Naive thymus-derived CD8-positive, alpha-beta T cell (primary cell): ENCODE results near the gene SNX11. TPM values are rescaled to one million over a fixed set of nuclear protein-coding genes. Genes with fewer than 3 reads are reported as not detected.
A peak's percentile ranks its signal among the peaks of the same experiment; 100 is the strongest.
"Not testable (repeated sequence)": the region's sequence is repeated elsewhere in the genome, so short reads cannot be mapped to it uniquely, and the experiment has no call there.

Source experiments
- ATAC-seq, 2 donors: fragments of 150-1000 bp; cut with Tn5 transposase in 1 of 2; sonication (Bioruptor Pico), chemical (Tn5 transposase) in 1 of 2; 1 replicate in 1 of 2; 2 replicates in 1 of 2; pipeline ENCODE4 v1.10.0; 2021; ENCODE audit warnings: mild to moderate bottlenecking in 2 of 2, moderate library complexity in 2 of 2
- POLR2A ChIA-PET: fragments of 350-600 bp; sonication (Branson Sonifier 250); formaldehyde crosslinking; loops from one replicate; lab custom pipeline; 2021; ENCODE audit warnings: antibody characterized with exemption; lab: Charles Lee
- DNase-seq, 10 donors: peaks; one replicate each; pipeline versions ENCODE4 v3.0.0 to v3.0.0-alpha.2; 2020 to 2022
- H3K27ac Mint-ChIP-seq, 10 donors: one replicate each; pipeline ENCODE4 v1.8.0; 2020 to 2022; ENCODE audit warnings: mild to moderate bottlenecking in 10 of 10, mixed read lengths in 10 of 10, moderate library complexity in 4 of 10, inconsistent platforms in 1 of 10
- H3K27me3 Mint-ChIP-seq, 5 donors: one replicate each; pipeline ENCODE4 v1.8.0; 2021 to 2022; ENCODE audit warnings: mixed read lengths in 5 of 5
- H3K36me3 Mint-ChIP-seq, 3 donors: one replicate each; pipeline ENCODE4 v1.8.0; 2020 to 2022; ENCODE audit warnings: mixed read lengths in 3 of 3, mild to moderate bottlenecking in 2 of 3, inconsistent platforms in 1 of 3
- H3K4me1 Mint-ChIP-seq, 4 donors: one replicate each; pipeline ENCODE4 v1.8.0; 2021 to 2022; ENCODE audit warnings: mixed read lengths in 4 of 4
- H3K4me3 Mint-ChIP-seq, 10 donors: one replicate each; pipeline ENCODE4 v1.8.0; 2020 to 2022; ENCODE audit warnings: mild to moderate bottlenecking in 10 of 10, mixed read lengths in 10 of 10, moderate library complexity in 6 of 10, inconsistent platforms in 1 of 10
- H3K9me3 Mint-ChIP-seq, 9 donors: one replicate each; pipeline ENCODE4 v1.8.0; 2020 to 2022; ENCODE audit warnings: mixed read lengths in 9 of 9, mild to moderate bottlenecking in 3 of 9, inconsistent platforms in 1 of 9, moderate library complexity in 1 of 9
- polyA plus RNA-seq, 3 donors: library from polyadenylated mRNA; unstranded; fragments of 300-500 nt; fragmentation: Illumina TruSeq; gene quantifications; one replicate each; pipeline ENCODE4 v1.2.3, GENCODE V29; 2021
- total RNA-seq, 8 experiments: library from RNA in 2 of 8; stranded (reverse) in 2 of 8; gene quantifications; one replicate each; pipeline ENCODE4 v1.2.3 and lab custom pipeline; 2021 to 2026

The SNX11 gene
- total and polyA plus RNA-seq, 5 experiments from 2014 or later, result 18.8 to 28.3 (median 20.9) TPM

DNA sequence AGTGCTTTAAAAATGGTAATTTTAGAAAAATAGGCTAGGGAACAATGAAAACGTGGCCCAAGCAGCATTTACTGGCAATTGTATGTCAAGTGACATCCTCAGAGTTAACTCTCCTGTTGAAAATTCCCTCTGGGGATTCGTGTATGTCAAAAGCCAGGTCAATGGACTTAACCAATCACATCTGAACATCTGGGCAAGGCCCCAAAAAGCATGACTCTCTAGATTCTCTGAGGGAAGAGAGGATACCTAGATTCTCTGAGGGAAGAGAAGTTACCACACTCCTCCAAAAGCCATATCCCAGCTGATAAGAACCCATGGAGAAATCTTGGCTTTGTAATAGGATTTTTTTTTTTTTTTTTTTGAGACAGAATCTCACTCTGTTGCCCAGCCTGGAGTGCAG is 35.9 kb upstream of the SNX11 start:
- Mint-ChIP-seq H3K36me3 (peaks cover 0 to 69% (median 8%) of the 10 kb centered on the region in 3 donors), H3K27ac (peak overlapping the region in 1 of 10 donors; percentile 62)
- POLR2A ChIA-PET, result interaction anchor here (0.7 to 1.4 kb wide), 2 partner anchors 45 to 50 kb away, joined by 3 to 4 read pairs; no protein-coding TSS in a partner anchor

DNA sequence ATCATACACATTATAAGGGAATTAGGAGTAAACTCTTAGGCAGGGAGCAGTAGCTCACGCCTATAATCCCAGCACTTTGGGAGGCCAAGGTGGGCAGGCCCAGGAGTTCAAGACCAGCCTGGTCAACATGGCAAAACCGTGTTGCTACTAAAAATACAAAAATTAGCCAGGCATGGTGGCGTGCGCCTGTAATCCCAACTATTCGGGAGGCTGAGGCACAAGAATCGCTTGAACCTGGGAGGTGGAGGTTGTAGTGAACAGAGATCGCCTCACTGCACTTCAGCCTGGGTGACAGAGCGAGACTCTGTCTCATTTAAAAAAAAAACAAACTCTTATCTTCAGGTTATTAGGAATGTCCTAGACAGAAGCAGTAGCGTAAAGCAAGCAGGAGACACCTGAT is 34.8 kb upstream of the SNX11 start:
- H3K27me3 Mint-ChIP-seq, ATAC-seq, H3K4me1 Mint-ChIP-seq, H3K27ac Mint-ChIP-seq, H3K9me3 Mint-ChIP-seq, DNase-seq, H3K4me3 Mint-ChIP-seq: not testable (repeated sequence)
- H3K36me3 Mint-ChIP-seq, result peaks cover 0 to 68% (median 8%) of the 10 kb centered on the region in 3 donors
- POLR2A ChIA-PET, result interaction anchor here (1.4 to 1.5 kb wide), 2 partner anchors 12 to 46 kb away, joined by 4 to 8 read pairs; no protein-coding TSS in a partner anchor

More for the DNA sequence above, 35.9 kb upstream of the SNX11 start:
- no peak for ATAC-seq
- Mint-ChIP-seq H3K4me3 (no peak overlapping the region), H3K4me1 (no peaks in the 10 kb centered on the region), H3K9me3 (no peaks in the 10 kb centered on the region), H3K27me3 (no peaks in the 10 kb centered on the region)
- no peak for DNase-seq

DNA sequence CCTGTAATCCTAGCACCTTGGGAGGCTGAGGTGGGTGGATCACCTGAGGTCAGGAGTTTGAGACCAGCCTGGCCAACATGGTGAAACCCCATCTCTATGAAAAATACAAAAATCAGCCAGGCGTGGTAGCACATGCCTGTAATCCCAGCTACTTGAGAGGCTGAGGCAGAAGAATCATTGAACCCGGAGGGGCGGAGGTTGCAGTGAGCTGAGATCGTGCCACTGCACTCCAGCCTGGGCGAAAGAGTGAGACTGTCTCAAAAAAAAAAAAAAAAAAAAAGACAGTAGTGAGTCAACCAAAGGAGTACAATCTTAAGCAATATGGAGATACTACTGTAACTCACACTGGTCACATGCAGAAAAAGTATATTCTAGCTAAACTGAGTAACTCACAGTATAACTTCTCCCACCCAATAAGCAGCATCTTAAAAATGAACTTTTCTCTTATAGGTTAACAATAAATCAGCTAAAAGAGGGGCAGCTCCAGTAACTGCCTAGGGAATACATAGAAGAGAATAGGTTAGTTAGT is 33.9 kb upstream of the SNX11 start:
- H3K9me3 Mint-ChIP-seq, ATAC-seq, H3K27ac Mint-ChIP-seq, H3K4me1 Mint-ChIP-seq, H3K4me3 Mint-ChIP-seq, H3K27me3 Mint-ChIP-seq, DNase-seq: not testable (repeated sequence)
- POLR2A ChIA-PET, result interaction anchor here (0.7 to 1.5 kb wide), 5 partner anchors 11 to 632 kb away, joined by 3 to 8 read pairs (median 3); no protein-coding TSS in a partner anchor
- peaks cover 0 to 63% (median 7%) of the 10 kb centered on the region in 3 donors for H3K36me3 Mint-ChIP-seq

DNA sequence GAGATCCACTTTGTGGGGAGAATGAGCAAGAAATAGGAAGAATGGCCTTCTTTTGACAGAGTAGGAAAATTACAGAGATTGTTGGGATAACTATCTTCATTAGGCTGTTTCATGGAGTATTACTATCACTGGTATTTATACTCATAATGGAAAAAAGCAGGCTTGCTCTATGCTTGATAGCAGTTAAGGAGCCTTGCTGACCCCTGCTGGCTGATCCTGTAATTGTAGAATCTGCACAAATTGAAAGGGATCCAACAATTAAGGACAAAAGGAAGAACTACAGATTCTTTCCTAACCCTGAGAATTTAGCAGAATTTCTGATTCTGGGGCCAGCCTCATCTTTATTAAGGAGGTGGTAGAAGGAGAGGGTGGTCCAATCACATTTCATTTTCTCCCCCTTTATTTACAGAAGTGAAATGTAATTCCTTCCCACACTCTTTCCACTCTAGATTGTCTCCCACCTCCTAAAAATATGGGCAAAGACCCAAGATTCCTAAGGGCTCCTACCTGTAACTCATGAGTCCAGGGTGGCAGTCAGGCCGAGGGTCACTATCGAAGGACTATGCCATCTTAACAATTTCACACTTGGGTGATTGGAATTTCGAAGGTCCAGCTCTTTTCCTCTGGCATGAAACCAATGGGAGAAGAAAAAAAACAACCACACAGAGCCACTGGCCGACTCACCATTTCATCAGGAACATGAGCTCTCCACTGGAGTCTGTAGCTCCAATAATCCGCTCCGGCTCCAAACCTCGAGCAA is 33.1 kb upstream of the SNX11 start:
- H3K36me3 Mint-ChIP-seq, result peaks cover 0 to 56% (median 6%) of the 10 kb centered on the region in 3 donors
- no peak overlapping the region for H3K27ac Mint-ChIP-seq
- DNase-seq, result peak; percentile 54 to 86 (median 72)
- H3K9me3 Mint-ChIP-seq, result no peaks in the 10 kb centered on the region
- H3K27me3 Mint-ChIP-seq, result no peaks in the 10 kb centered on the region
- no peak overlapping the region for H3K4me3 Mint-ChIP-seq
- POLR2A ChIA-PET, result interaction anchor here (0.7 to 1.5 kb wide), 5 partner anchors 25 to 633 kb away, joined by 3 to 6 read pairs (median 3); no protein-coding TSS in a partner anchor
- peak; percentile 63 to 90 for ATAC-seq
- no peaks in the 10 kb centered on the region for H3K4me1 Mint-ChIP-seq

DNA sequence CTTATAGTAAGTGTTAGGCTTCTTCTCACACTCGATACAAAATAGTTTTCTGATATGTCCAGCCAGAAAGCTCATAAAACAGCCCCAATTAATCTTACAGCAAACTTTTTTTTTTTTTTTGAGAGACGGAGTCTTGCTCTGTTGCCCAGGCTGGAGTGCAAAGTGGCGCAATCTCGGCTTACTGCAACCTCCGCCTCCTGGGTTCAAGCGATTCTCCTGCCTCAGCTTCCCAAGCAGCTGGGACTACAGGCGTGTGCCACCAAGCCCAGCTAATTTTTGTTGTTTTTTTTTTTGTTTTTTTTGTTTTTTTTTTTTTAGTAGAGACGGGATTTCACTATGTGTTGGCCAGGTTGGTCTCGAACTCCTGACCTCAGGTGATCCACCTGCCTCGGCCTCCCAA is 30.4 kb upstream of the SNX11 start:
- peaks cover 0 to 37% (median 6%) of the 10 kb centered on the region in 3 donors for H3K36me3 Mint-ChIP-seq
- ATAC-seq, H3K27ac Mint-ChIP-seq, H3K4me1 Mint-ChIP-seq, DNase-seq, H3K4me3 Mint-ChIP-seq, H3K27me3 Mint-ChIP-seq, H3K9me3 Mint-ChIP-seq: not testable (repeated sequence)
- POLR2A ChIA-PET, result interaction anchor here (0.7 kb wide), 1 partner anchor 23 kb away, joined by 3 read pairs; no protein-coding TSS in a partner anchor

DNA sequence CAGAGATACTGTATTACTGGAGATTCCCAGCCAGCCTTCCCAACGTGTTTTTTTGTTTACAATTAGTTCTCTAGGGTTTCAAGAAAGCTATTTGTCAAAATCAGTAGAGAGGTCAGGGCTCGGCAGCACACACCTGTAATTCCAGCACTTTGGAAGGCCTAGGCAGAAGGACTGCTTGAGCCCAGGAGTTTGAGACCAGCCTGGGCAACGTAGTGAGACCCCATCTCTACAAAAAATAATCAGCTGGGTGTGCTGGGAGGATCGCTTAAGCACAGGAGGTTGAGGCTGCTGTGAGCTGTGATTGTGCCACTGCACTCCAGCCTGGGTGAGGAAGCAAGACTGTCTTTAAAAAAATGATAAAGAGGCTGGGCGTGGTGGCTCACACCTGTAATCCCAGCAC is 25.7 kb upstream of the SNX11 start:
- H3K27ac Mint-ChIP-seq, result no peak overlapping the region
- DNase-seq (no peak), ATAC-seq (no peak)
- peaks cover 0 to 15% (median 8%) of the 10 kb centered on the region in 4 donors for H3K4me1 Mint-ChIP-seq
- no peaks in the 10 kb centered on the region for H3K9me3 Mint-ChIP-seq
- H3K36me3 Mint-ChIP-seq, result peaks cover 0 to 2% (median 0%) of the 10 kb centered on the region in 3 donors
- no peak overlapping the region for H3K4me3 Mint-ChIP-seq
- H3K27me3 Mint-ChIP-seq, result no peaks in the 10 kb centered on the region
- POLR2A ChIA-PET, result no interaction called here

DNA sequence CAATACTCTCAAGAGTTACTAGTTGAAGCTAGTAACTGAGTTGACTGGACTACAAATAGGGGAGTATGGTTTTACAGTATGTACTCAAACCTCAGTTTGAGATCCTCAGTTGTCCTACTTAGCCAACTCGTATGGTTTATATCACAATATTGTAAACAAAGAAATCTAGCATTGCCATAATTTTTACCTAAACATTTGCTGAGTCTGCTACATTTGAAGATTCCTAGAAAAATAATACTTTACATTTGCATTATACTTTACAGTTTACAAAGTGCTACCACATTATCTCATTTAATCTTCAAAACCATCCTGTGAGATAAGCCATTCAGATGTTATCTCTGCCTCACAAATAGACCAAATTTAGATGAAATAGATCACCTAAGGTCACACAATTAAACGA is 22.6 kb upstream of the SNX11 start:
- Mint-ChIP-seq H3K4me1 (peaks cover 0 to 19% (median 9%) of the 10 kb centered on the region in 4 donors), H3K27ac (no peak overlapping the region), H3K9me3 (no peaks in the 10 kb centered on the region), H3K27me3 (no peaks in the 10 kb centered on the region), H3K36me3 (peaks cover 0 to 6% (median 3%) of the 10 kb centered on the region in 3 donors), H3K4me3 (no peak overlapping the region)
- DNase-seq (no peak), ATAC-seq (no peak)
- POLR2A ChIA-PET, result interaction anchor here (0.6 to 1.2 kb wide), 2 partner anchors 12 to 37 kb away, joined by 3 to 8 read pairs; no protein-coding TSS in a partner anchor

DNA sequence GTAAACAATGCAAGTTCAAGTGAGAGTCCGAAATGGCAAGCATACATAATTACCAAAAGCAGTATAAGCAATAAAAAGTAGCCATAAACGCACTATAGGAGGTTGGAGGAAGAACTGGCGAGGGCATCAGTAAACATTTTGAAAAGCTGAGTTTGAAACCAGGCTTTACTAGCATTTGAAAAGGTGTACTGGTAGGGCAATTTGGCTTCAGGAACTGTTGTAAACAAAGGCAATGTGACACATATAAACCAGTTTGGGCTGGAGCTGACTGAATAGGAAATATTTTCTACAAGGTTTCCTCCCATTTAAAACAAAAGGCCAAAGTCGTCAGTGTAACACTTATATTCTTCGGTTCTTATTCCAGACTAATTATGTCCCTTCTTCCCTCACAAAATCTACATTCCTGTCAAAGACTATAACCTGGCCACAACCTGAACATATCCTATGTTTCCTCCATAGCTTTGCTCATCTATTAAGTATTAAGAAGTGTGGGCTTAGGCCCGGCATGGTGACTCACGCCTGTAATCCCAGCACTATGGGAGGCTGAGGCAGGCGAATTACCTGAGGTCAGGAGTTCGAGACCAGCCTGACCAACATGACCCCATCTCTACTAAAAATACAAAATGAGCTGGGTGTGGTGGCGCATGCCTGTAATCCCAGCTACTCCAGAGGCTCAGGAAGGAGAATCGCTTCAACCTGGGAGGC is 14.1 kb upstream of the SNX11 start:
- ATAC-seq, result no peak
- DNase-seq, result no peak
- Mint-ChIP-seq H3K9me3 (no peaks in the 10 kb centered on the region), H3K4me1 (peaks cover 0 to 28% (median 8%) of the 10 kb centered on the region in 4 donors), H3K27ac (peak overlapping the region in 3 of 10 donors; percentile 8 to 55 (median 44)), H3K36me3 (peaks cover 0 to 35% (median 3%) of the 10 kb centered on the region in 3 donors), H3K27me3 (no peaks in the 10 kb centered on the region), H3K4me3 (no peak overlapping the region)
- POLR2A ChIA-PET, result interaction anchor here (0.5 to 0.9 kb wide), 5 partner anchors 11 to 521 kb away, joined by 3 to 9 read pairs (median 3); partner anchors contain the start of gene HOXB8

DNA sequence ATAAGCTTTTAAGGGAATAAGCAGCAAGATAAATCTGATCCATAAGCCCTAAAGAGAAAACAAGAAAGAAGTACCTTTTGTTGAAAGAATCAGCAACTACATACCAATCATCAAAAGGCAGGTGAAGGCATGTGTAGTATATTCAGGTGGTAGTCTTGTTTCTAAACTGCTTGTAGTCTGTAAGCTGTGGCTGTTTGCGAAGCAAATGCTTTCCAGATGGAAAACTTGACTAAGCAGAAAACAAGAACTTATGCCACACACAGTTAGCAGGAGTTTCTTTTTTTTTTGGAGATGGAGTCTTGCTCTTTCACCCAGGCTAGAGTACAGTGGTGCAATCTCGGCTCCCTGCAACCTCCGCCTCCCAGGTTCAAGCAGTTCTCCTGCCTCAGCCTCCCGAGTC is 12.0 kb upstream of the SNX11 start:
- ATAC-seq (no peak), DNase-seq (no peak)
- Mint-ChIP-seq H3K4me1 (peaks cover 7 to 38% (median 17%) of the 10 kb centered on the region in 4 donors), H3K27ac (no peak overlapping the region), H3K27me3 (no peaks in the 10 kb centered on the region), H3K36me3 (peaks cover 0 to 27% (median 0%) of the 10 kb centered on the region in 3 donors), H3K4me3 (no peak overlapping the region), H3K9me3 (no peaks in the 10 kb centered on the region)
- POLR2A ChIA-PET, result no interaction called here

DNA sequence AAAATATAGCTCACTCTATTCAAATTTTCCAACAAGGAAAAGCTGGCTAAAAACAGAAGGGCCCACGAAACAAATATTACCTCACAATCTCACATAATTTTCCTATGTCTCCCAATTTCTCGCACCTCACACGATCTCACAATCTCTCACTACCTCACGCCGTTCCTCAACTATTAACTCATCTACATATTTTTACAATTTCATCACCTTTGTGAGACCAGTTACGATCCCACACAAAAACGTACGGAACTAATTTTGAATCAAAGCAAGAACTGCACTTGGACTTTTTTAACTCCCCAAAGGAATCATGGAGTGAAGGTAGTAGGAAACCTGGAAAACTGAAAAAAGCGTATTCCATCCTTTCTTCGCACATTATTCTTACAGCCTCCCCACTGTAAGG is 7.4 kb upstream of the SNX11 start:
- peaks cover 0 to 2% (median 0%) of the 10 kb centered on the region in 9 donors for H3K9me3 Mint-ChIP-seq
- peak overlapping the region in 3 of 10 donors; percentile 1 to 83 (median 82) for H3K27ac Mint-ChIP-seq
- H3K36me3 Mint-ChIP-seq, result peaks cover 0 to 4% (median 0%) of the 10 kb centered on the region in 3 donors
- DNase-seq (no peak), ATAC-seq (no peak)
- H3K4me3 Mint-ChIP-seq, result peak overlapping the region; percentile 82 to 96 (median 89)
- peaks cover 14 to 69% (median 50%) of the 10 kb centered on the region in 4 donors for H3K4me1 Mint-ChIP-seq
- POLR2A ChIA-PET, result interaction anchor here (2.2 kb wide), 1 partner anchor 12 kb away, joined by 14 read pairs; no protein-coding TSS in a partner anchor
- H3K27me3 Mint-ChIP-seq, result no peaks in the 10 kb centered on the region

DNA sequence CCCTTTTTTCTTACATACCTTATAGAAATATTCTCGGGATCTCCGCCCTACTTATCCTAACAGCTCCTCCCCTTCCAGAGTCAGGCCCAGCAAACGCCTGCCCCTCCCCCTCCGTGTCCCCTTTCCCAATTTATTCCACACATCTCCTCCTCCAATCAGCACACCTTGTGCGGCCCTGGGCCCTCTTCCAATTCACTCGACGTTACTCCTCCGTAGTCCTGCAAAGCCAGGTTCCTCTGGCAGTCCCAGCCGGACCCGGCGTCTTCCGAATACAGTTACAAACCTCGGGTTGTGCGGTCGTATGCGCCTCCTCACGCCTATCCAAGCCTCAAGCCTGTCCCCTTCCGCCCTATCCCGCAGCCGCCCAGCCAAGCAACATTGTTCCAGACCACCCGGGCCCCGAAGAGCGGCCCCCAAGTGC is 7.0 kb upstream of the SNX11 start:
- peaks cover 14 to 66% (median 48%) of the 10 kb centered on the region in 4 donors for H3K4me1 Mint-ChIP-seq
- peak overlapping the region in 9 of 10 donors; percentile 7 to 91 (median 83) for H3K27ac Mint-ChIP-seq
- H3K27me3 Mint-ChIP-seq, result no peaks in the 10 kb centered on the region
- H3K9me3 Mint-ChIP-seq, result peaks cover 0 to 2% (median 0%) of the 10 kb centered on the region in 9 donors
- H3K4me3 Mint-ChIP-seq, result peak overlapping the region; percentile 82 to 96 (median 89)
- H3K36me3 Mint-ChIP-seq, result no peaks in the 10 kb centered on the region
- peak in 1 of 10 donors; percentile 62 for DNase-seq
- no peak for ATAC-seq
- POLR2A ChIA-PET, result interaction anchor here (0.7 to 2.2 kb wide), 5 partner anchors 12 to 492 kb away, joined by 3 to 14 read pairs (median 3); no protein-coding TSS in a partner anchor
